Mucosa of descending colon (tissue), 3 donors: ENCODE data around the gene EXOC6. TPM values are rescaled to one million over a fixed set of nuclear protein-coding genes. Genes with fewer than 3 reads are reported as not detected.
"Not testable (repeated sequence)": the region's sequence is repeated elsewhere in the genome, so short reads cannot be mapped to it uniquely, and the experiment has no call there.

Source experiments
- ATAC-seq: fragments of 200-7000 bp; cut with Tn5 transposase; one replicate; pipeline ENCODE4 v1.9.1; 2020; ENCODE audit warnings: mild to moderate bottlenecking, moderate library complexity
- DNase-seq, 3 donors: peaks; one replicate each; pipeline ENCODE4 v3.0.0-alpha.2; 2020
- H3K36me3 ChIP-seq: fragments of 200-600 bp; one replicate; pipeline ENCODE4 v1.8.0; 2021; ENCODE audit warnings: low read depth, mild to moderate bottlenecking
- H3K4me1 ChIP-seq: fragments of 200-600 bp; one replicate; pipeline ENCODE4 v1.8.0; 2021; ENCODE audit warnings: low read depth, mild to moderate bottlenecking
- H3K4me3 ChIP-seq: fragments of 200-600 bp; one replicate; pipeline ENCODE4 v1.8.0; 2021; ENCODE audit warnings: mild to moderate bottlenecking
- H3K9me3 ChIP-seq: fragments of 200-600 bp; one replicate; pipeline ENCODE4 v1.8.0; 2021; ENCODE audit warnings: mild to moderate bottlenecking
- CTCF ChIP-seq: fragments of 200-600 bp; IDR thresholded peaks from one replicate; pipeline ENCODE4 v1.8.0; 2022; ENCODE audit warnings: antibody characterized with exemption, mild to moderate bottlenecking
- intact Hi-C, 2 donors: fragments of 100-400 bp; cut with DNase I in 1 of 2; cut with micrococcal nuclease in 1 of 2; formaldehyde crosslinking; loops; one replicate each; pipeline versions ENCODE4 v1.11.0 to v1.11.1; 2022; cut with DNase I, micrococcal nuclease
- total RNA-seq, 3 donors: library from RNA; stranded (reverse); fragmentation: NEBNext Ultra II Directional in 2 of 3; extraction: Animal tissue kit (Norgen Biotek cat#: 25700) in 2 of 3; gene quantifications; one replicate each; pipeline versions ENCODE4 v1.2.1 to v1.2.4, GENCODE V29; 2021 to 2023
- donor health status: DM: no; HTN: no; CAD: no; lungs with moderate emphysema.
- donor health status: DM: no; HTN: no; CAD: no.
- donor health status: DM: no; HTN: yes; CAD: no.

Gene EXOC6
- total RNA-seq, 3 donors from 2014 or later = 12.7 to 13.9 (median 13.1) TPM

DNA sequence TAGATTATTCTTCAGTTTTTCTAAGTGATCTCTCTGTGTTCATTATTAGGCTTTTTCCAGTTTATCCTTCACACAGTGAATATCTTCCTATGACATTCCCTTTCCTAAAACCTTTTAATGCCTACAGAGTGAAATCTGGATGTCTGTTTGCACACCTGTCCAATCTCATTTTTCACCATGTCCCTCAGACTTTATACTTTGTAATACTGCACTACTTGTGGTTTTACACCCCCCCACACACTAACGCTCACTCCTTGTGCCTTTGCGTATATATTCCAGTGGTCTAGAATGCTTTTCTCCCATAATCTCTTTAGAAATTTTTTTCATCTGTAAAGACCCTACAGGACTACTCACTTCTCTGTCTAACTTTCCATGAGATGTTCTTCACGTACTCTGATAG is 98.2 kb downstream of the EXOC6 start:
- H3K4me1 ChIP-seq = no peaks in the 10 kb centered on the region
- H3K36me3 ChIP-seq = no peaks in the 10 kb centered on the region
- H3K4me3 ChIP-seq = no peak overlapping the region
- intact Hi-C loops = no loop called here
- ATAC-seq (no peak), DNase-seq (no peak)
- TF ChIP-seq CTCF = no peak
- no peaks in the 10 kb centered on the region for H3K9me3 ChIP-seq

GRCh38 chr10:92952573-92952972 is 104.3 kb downstream of the EXOC6 start:
- H3K4me1 ChIP-seq, DNase-seq, H3K9me3 ChIP-seq, intact Hi-C loops, ATAC-seq, H3K36me3 ChIP-seq, H3K4me3 ChIP-seq: not testable (repeated sequence)

GRCh38 chr10:92957223-92958010 is 109.1 kb downstream of the EXOC6 start:
- Histone ChIP-seq H3K4me3 (no peak overlapping the region), H3K36me3 (no peaks in the 10 kb centered on the region), H3K4me1 (no peaks in the 10 kb centered on the region), H3K9me3 (no peaks in the 10 kb centered on the region)
- intact Hi-C loops = no loop called here
- ATAC-seq = no peak
- no peak for DNase-seq
- TF ChIP-seq CTCF = no peak

DNA sequence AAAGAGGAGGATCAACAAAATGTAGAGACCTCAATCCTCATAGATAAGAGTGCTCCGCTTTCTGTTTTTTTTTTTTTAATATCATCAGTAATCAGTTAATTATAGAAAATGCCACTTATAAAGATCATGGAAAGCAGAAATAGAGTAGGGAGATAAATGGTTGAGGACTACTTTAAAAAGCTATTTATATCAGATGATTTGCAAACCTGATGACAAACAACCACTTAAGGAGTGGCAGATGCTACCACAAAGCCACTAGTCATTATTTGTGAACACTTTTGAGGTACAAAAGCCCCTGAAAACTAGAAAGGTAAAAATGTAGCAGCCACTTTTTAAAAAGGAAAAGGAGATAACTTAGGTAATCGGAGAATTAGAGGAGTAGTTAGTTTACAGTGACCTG is 113.3 kb downstream of the EXOC6 start:
- intact Hi-C loops = no loop called here

DNA sequence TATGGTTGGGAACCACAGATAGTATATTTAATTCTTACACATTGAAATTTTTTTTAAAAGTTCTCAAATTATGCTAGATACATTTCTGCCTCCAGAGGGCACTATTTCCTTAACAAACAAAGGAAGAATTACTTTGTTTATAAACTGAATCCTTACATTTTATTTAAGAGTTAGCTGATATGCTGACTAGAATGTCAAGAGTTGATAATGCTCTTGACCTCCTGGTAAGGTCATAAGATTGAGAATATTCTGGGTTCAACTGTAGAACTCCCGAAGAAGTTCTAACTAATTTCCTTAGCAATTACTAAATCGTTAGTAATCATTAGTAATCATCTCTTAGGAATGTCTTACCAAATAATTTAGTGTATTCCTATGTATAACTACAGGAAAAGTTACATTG is 117.0 kb downstream of the EXOC6 start:
- intact Hi-C loops = no loop called here
- TF ChIP-seq CTCF = peak; percentile 40
- H3K9me3 ChIP-seq = no peaks in the 10 kb centered on the region
- ATAC-seq (no peak), DNase-seq (peak in 1 of 3 donors; percentile 33)
- H3K4me3 ChIP-seq = no peak overlapping the region
- no peaks in the 10 kb centered on the region for H3K36me3 ChIP-seq
- no peaks in the 10 kb centered on the region for H3K4me1 ChIP-seq

More for the DNA sequence above, 113.3 kb downstream of the EXOC6 start:
- no peak for ATAC-seq
- Histone ChIP-seq H3K4me1 (no peaks in the 10 kb centered on the region), H3K36me3 (no peaks in the 10 kb centered on the region), H3K9me3 (no peaks in the 10 kb centered on the region), H3K4me3 (no peak overlapping the region)
- DNase-seq = no peak
- no peak for TF ChIP-seq CTCF

DNA sequence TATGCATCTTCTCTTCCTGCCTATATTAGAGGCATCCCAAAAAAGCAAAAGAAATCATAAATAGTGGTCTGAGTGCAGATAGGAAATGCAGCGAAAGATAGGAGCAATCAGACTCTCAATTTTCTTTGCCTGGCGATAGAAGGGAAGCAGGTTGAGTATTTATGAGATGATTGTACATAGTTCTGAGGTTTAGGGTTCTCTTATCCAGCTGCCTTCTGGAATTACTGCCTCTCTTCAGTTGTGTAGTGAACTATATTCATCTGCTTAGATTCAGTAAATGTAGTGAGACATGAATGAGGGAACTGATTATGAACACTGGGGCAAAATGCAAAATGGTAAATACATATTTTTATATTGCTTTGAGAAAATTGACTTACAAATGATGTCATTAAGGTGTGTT is 119.3 kb downstream of the EXOC6 start:
- no peak for ATAC-seq
- intact Hi-C loops = no loop called here

More for the DNA sequence above, 119.3 kb downstream of the EXOC6 start:
- Histone ChIP-seq H3K36me3 (no peaks in the 10 kb centered on the region), H3K4me3 (no peak overlapping the region), H3K9me3 (no peaks in the 10 kb centered on the region), H3K4me1 (no peaks in the 10 kb centered on the region)
- DNase-seq = no peak
- no peak for TF ChIP-seq CTCF
